Measurements from ENCODE around the gene BCAS4.

BCAS4 gene

GRCh38 chr20:50813801-50814200, 18.9 kb downstream of the BCAS4 start:
- H3K27me3 ChIP-seq (ENCODE audit: insufficient read depth, low read length): no peaks in the 10 kb centered on the region
- H3K36me3 ChIP-seq (ENCODE audit: insufficient read depth, low read length): no peaks in the 10 kb centered on the region
- H3K9me3 ChIP-seq (ENCODE audit: insufficient read depth, low read depth, low read length): no peaks in the 10 kb centered on the region
- H3K27ac ChIP-seq (ENCODE audit: low read depth, low read length): no peak overlapping the region
- H3K4me3 ChIP-seq (ENCODE audit: low read length): no peak overlapping the region
- no peak overlapping the region for H3K9ac ChIP-seq (ENCODE audit: low read depth, low read length)
- peaks cover 4% of the 10 kb centered on the region for H3K4me1 ChIP-seq (ENCODE audit: insufficient read depth, low read length)
- 88% methylated on average over 9 of the region's 9 CpGs for WGBS

DNA sequence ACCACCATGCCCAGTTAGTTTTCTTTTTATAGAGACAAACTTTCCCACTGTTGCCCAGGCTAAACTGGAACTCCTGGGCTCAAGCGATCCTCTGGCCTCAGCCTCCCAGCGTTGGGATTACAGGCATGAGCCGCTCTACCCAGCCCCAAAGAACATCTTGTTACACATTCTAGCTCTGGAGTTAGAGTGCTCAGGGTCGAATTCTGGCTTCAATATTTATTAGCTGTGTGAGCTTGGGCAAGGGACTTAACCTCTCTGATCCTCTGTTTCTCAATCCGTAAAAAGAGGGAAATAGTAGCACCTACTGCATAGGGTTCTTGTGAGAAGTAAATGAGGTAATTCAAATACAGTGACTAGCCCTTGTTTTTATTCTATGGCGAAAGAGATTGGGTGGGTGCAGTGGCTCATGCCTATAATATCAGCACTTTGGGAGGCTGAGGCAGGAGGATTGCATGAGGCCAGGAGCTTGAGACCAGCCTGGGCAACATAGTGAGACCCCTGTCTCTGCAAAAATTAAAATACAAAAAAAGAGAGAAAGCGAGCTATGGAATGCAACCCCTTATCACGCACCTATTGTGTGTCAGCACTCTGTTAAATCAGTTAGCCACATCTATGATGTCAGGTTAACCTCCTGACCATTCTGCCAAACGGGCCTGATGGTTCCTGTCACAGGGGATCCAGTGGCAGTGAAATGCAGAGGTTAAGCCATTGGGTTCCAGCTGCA, 19.7 kb downstream of the BCAS4 start:
- Histone ChIP-seq H3K4me3 (ENCODE audit: low read length) (no peak overlapping the region), H3K27ac (ENCODE audit: low read depth, low read length) (no peak overlapping the region), H3K27me3 (ENCODE audit: insufficient read depth, low read length) (no peaks in the 10 kb centered on the region), H3K4me1 (ENCODE audit: insufficient read depth, low read length) (peaks cover 4% of the 10 kb centered on the region), H3K9me3 (ENCODE audit: insufficient read depth, low read depth, low read length) (no peaks in the 10 kb centered on the region), H3K36me3 (ENCODE audit: insufficient read depth, low read length) (no peaks in the 10 kb centered on the region; the same call in 1 of the 2 replicates), H3K9ac (ENCODE audit: low read depth, low read length) (no peak overlapping the region)
- 81% methylated on average over 9 of the region's 9 CpGs for WGBS

DNA sequence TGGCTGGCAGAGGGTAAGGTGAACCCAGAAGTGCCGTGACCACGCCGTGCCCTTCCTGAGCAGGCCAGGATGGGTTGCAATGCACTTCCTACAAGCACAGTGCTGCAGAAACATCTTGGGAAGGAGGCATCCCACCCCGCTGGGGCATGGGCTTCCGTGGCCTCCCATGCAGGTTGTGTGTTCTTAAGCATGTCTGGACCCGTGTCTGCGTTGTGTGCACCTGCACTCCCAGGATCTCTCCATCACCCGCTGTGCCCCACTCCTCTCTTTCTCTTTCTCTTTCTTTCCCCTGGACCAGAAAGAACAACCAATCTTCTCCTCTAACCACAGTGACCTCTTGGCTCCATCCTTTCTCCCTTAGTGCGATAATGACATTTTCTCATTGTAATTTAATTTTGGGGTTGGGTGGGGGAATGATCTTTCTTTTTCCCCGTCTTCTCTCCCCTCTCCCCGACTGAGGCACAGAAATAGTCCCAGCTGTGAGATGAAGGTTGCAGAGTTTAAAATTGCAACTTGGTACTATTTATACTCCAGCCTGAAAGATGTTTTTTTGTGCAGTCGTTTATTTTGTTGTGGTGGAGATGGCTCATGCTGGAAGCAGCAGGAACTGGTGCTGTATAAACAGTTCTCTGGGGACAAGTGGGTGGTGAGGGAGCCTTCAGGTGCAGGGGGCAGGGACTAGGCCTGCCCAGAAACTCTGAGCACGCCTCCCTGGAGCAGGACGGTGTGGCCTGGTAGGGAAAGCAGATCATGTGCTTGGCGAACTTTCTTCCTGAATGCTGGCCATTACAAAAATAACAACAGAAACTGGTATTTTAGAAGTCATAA, 20.5 kb downstream of the BCAS4 start:
- Histone ChIP-seq H3K4me1 (ENCODE audit: insufficient read depth, low read length) (peaks cover 4% of the 10 kb centered on the region), H3K4me3 (ENCODE audit: low read length) (no peak overlapping the region), H3K9ac (ENCODE audit: low read depth, low read length) (no peak overlapping the region), H3K27ac (ENCODE audit: low read depth, low read length) (no peak overlapping the region), H3K9me3 (ENCODE audit: insufficient read depth, low read depth, low read length) (no peaks in the 10 kb centered on the region), H3K36me3 (ENCODE audit: insufficient read depth, low read length) (no peaks in the 10 kb centered on the region; the same call in 1 of the 2 replicates), H3K27me3 (ENCODE audit: insufficient read depth, low read length) (no peaks in the 10 kb centered on the region)
- WGBS: 89% methylated on average over 12 of the region's 15 CpGs

DNA sequence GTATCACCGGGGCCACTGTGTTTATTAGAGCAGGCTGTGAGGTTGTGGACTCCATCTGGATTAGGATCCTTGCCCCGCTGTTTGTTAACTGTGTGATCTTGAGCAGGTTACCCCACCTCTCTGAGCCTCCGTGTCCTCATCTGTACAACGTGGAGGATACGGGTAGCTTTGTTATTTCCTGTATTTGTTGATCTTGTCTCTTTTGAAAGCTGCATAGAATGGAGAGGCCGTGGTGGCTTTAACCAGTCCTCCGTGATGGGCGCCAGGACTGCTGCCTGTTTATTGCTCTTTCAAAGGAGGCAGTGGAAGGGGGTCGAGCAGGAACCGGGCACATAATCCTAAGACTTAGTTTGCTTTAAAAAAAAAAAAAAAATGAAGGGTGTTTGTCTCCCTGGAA, 22.9 kb downstream of the BCAS4 start:
- WGBS: 93% methylated on average over 10 of the region's 10 CpGs
- Histone ChIP-seq H3K36me3 (ENCODE audit: insufficient read depth, low read length) (no peaks in the 10 kb centered on the region; the same call in 1 of the 2 replicates), H3K27me3 (ENCODE audit: insufficient read depth, low read length) (no peaks in the 10 kb centered on the region), H3K4me1 (ENCODE audit: insufficient read depth, low read length) (peaks cover 9% of the 10 kb centered on the region), H3K9me3 (ENCODE audit: insufficient read depth, low read depth, low read length) (no peaks in the 10 kb centered on the region), H3K27ac (ENCODE audit: low read depth, low read length) (peak overlapping the region; percentile 82), H3K9ac (ENCODE audit: low read depth, low read length) (peak overlapping the region; percentile 69), H3K4me3 (ENCODE audit: low read length) (no peak overlapping the region)

DNA sequence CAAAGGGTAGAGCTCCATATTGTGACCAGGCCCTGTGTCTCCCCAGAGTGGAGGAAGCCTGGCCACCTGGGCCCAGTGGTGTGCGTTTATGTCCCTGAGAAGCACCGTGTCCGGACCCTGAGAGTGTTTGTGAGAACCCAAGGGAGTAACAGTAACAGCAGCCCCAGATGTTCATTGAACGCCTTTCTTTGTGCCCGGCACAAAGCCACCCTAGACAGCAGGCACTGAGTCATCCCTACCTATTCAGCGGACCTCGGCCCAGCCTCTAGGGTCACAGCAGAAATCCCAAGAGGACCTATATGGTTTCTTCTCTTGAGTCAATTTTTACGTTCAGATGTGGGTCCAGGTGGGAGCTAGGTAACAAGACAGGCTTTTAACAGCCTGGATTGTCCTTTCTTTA, 24.5 kb downstream of the BCAS4 start:
- H3K9ac ChIP-seq (ENCODE audit: low read depth, low read length): no peak overlapping the region
- no peak overlapping the region for H3K27ac ChIP-seq (ENCODE audit: low read depth, low read length)
- H3K4me1 ChIP-seq (ENCODE audit: insufficient read depth, low read length): peaks cover 9% of the 10 kb centered on the region
- H3K27me3 ChIP-seq (ENCODE audit: insufficient read depth, low read length): no peaks in the 10 kb centered on the region
- no peaks in the 10 kb centered on the region; the same call in 1 of the 2 replicates for H3K36me3 ChIP-seq (ENCODE audit: insufficient read depth, low read length)
- no peak overlapping the region for H3K4me3 ChIP-seq (ENCODE audit: low read length)
- WGBS: 92% methylated on average over 8 of the region's 8 CpGs
- no peaks in the 10 kb centered on the region for H3K9me3 ChIP-seq (ENCODE audit: insufficient read depth, low read depth, low read length)

DNA sequence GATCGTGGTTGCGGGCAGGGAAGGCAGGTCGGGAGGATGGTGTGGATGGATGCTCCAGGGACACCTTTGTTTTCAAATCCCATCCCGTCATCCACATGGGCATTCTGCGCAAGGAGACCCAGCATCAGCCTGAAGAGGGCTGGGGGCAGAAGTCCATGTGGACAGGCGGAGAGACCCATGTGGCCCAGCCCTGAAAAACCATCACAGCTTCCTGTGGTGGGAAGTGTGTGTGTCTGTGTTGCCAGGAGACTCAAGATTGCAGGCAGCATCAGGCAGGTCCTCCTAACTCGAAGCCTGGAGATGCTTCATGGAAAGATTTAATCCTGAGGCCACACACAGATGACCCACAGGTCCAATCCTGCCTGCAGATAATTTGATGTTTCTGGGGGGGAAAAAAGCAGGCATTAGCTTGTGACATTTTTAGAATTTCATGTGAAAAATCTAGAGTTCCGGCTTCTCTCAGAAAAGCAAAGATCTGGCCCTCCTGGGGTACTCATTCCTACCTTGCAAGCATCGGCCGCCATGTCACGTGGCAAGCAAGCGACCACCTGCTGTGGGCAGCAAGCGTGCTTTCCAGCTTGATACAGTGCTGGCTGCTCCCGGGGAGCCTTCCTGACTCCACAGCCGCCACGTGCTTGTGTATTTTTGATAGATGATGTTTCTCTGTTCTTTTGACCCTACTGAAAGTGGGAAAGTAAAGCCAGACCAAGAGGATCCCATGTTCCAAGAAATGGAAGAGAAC, 25.8 kb downstream of the BCAS4 start:
- Histone ChIP-seq H3K36me3 (ENCODE audit: insufficient read depth, low read length) (no peaks in the 10 kb centered on the region; the same call in 1 of the 2 replicates), H3K4me1 (ENCODE audit: insufficient read depth, low read length) (peaks cover 9% of the 10 kb centered on the region), H3K27me3 (ENCODE audit: insufficient read depth, low read length) (no peaks in the 10 kb centered on the region), H3K9ac (ENCODE audit: low read depth, low read length) (no peak overlapping the region), H3K4me3 (ENCODE audit: low read length) (no peak overlapping the region), H3K9me3 (ENCODE audit: insufficient read depth, low read depth, low read length) (no peaks in the 10 kb centered on the region), H3K27ac (ENCODE audit: low read depth, low read length) (no peak overlapping the region)
- WGBS: 73% methylated on average over 16 of the region's 16 CpGs

DNA sequence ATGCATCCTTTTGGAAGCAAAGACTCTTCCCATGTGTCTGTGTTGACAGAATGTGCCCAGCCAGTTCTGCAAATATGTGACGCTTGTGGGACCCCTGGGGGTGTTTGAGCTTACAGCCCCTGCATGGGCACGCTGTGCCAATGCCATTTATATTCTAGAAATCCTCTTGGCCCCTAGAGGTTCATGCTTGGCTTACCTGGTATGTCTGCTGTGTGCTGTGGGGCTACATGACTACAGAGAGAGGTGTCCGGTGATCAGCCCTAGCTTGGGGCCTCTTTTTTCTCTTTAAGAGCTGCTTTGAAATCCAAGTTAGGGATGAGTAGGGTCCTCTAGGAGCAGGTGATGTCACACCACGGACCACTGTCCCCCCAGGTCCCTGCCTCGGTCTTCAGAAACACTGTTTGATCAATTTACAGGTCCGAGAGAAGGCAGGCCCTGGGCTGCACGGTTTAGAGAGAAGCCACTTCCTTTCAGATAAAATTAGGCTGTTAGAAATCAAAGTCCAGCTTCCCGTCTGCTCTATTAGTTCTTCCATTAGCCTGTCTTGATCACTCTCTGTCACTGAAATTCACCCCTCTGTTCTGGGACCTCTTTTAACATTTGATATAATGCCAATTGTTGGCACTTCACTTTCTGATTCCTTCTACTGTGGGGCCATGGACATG, 26.5 kb downstream of the BCAS4 start:
- no peaks in the 10 kb centered on the region for H3K9me3 ChIP-seq (ENCODE audit: insufficient read depth, low read depth, low read length)
- H3K27ac ChIP-seq (ENCODE audit: low read depth, low read length): no peak overlapping the region
- peaks cover 9% of the 10 kb centered on the region for H3K4me1 ChIP-seq (ENCODE audit: insufficient read depth, low read length)
- no peak overlapping the region for H3K9ac ChIP-seq (ENCODE audit: low read depth, low read length)
- H3K27me3 ChIP-seq (ENCODE audit: insufficient read depth, low read length): no peaks in the 10 kb centered on the region
- no peak overlapping the region for H3K4me3 ChIP-seq (ENCODE audit: low read length)
- 88% methylated on average over 8 of the region's 8 CpGs for WGBS
- no peaks in the 10 kb centered on the region; the same call in 1 of the 2 replicates for H3K36me3 ChIP-seq (ENCODE audit: insufficient read depth, low read length)

DNA sequence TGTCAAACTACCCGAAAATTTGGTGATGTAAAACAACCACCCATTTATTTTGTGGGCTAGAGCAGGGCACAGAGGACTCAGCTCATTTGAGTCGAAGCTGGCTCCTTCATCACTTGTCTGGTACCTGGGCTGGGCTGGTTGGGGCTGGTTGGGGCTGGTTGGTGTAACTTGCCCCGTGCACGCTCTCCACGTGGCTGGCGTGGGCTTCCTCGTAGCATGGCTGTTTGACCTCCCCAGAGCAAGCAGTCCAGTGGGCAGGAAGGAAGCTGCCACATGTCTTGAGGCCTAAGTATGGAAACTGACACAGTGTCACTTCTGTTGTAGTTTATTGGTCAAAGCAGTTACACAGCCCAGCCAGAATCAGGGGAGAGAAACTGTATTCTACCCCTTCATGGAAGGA, 27.1 kb downstream of the BCAS4 start:
- no peaks in the 10 kb centered on the region; the same call in 1 of the 2 replicates for H3K36me3 ChIP-seq (ENCODE audit: insufficient read depth, low read length)
- peaks cover 9% of the 10 kb centered on the region for H3K4me1 ChIP-seq (ENCODE audit: insufficient read depth, low read length)
- WGBS: 94% methylated on average over 7 of the region's 7 CpGs
- H3K9me3 ChIP-seq (ENCODE audit: insufficient read depth, low read depth, low read length): no peaks in the 10 kb centered on the region
- no peak overlapping the region for H3K4me3 ChIP-seq (ENCODE audit: low read length)
- no peaks in the 10 kb centered on the region for H3K27me3 ChIP-seq (ENCODE audit: insufficient read depth, low read length)
- H3K9ac ChIP-seq (ENCODE audit: low read depth, low read length): no peak overlapping the region
- no peak overlapping the region for H3K27ac ChIP-seq (ENCODE audit: low read depth, low read length)

DNA sequence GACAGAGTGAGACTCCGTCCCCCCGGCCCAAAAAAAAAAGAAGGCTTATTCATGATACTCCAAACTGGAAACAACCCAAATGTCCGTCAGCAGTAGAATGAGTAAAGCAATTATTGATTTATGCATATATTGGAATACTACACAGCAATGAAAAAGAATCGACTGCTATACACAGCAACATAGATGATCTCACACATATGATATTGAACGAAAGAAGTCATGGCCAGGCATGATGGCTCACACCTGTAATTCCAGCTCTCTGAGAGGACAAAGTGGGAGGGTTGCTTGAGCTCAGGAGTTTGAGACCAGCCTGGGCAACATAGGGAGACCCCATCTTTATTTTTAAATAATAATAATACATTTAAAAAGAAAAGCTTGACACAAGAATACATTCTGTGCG, 28.5 kb downstream of the BCAS4 start:
- no peak overlapping the region for H3K27ac ChIP-seq (ENCODE audit: low read depth, low read length)
- no peak overlapping the region for H3K9ac ChIP-seq (ENCODE audit: low read depth, low read length)
- H3K4me3 ChIP-seq (ENCODE audit: low read length): no peak overlapping the region
- peaks cover 6% of the 10 kb centered on the region; the same call in 1 of the 2 replicates for H3K4me1 ChIP-seq (ENCODE audit: insufficient read depth, low read length)
- WGBS: 97% methylated on average over 5 of the region's 6 CpGs
- no peaks in the 10 kb centered on the region for H3K9me3 ChIP-seq (ENCODE audit: insufficient read depth, low read depth, low read length)
- H3K36me3 ChIP-seq (ENCODE audit: insufficient read depth, low read length): no peaks in the 10 kb centered on the region; the same call in 1 of the 2 replicates
- H3K27me3 ChIP-seq (ENCODE audit: insufficient read depth, low read length): no peaks in the 10 kb centered on the region

DNA sequence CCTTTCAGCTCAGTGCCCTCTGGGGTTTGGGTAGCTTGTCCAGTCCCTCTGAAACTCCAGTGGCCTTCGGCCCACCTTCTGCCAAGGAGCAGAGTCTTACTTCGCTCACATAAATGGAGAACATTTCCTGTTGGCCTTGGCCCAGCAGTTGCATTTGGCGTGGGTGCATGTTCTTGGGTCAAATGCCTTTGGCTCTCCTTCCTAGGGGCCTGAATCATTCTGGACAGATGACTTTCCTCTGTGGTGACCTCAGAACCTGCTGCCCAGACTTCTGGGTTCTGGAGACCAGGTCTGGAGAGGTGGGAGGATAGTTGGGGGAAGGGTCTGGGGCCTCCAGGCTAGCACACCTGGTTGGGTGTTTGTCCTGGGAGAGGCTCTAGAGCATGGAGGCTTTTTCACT, 29.3 kb downstream of the BCAS4 start:
- no peak overlapping the region for H3K9ac ChIP-seq (ENCODE audit: low read depth, low read length)
- 0 out of 2 replicates have a peak, but pooled peaks cover 6% of the 10 kb centered on the region for H3K4me1 ChIP-seq (ENCODE audit: insufficient read depth, low read length)
- no peaks in the 10 kb centered on the region for H3K9me3 ChIP-seq (ENCODE audit: insufficient read depth, low read depth, low read length)
- 95% methylated on average over 3 of the region's 3 CpGs for WGBS
- H3K27me3 ChIP-seq (ENCODE audit: insufficient read depth, low read length): no peaks in the 10 kb centered on the region
- no peak overlapping the region for H3K4me3 ChIP-seq (ENCODE audit: low read length)
- H3K36me3 ChIP-seq (ENCODE audit: insufficient read depth, low read length): no peaks in the 10 kb centered on the region; the same call in 1 of the 2 replicates
- H3K27ac ChIP-seq (ENCODE audit: low read depth, low read length): no peak overlapping the region

All from HUES64 (cell line).